Dermis blood vessel endothelial cell (primary cell): ENCODE results near the gene YOD1. TPM values are rescaled to one million over a fixed set of nuclear protein-coding genes. Genes with fewer than 3 reads are reported as not detected.

ENCODE experiments used
- DNase-seq: peaks from one replicate; pipeline ENCODE4 v3.0.0; 2010
- total RNA-seq: library from RNA; depleted of rRNA; stranded (reverse); fragments of >200 nt; gene quantifications from 2 replicates; pipeline ENCODE4 v1.2.3, GENCODE V29; 2014

YOD1 gene
- total RNA-seq, result 8.2 and 8.5 TPM in 2 replicates

DNA sequence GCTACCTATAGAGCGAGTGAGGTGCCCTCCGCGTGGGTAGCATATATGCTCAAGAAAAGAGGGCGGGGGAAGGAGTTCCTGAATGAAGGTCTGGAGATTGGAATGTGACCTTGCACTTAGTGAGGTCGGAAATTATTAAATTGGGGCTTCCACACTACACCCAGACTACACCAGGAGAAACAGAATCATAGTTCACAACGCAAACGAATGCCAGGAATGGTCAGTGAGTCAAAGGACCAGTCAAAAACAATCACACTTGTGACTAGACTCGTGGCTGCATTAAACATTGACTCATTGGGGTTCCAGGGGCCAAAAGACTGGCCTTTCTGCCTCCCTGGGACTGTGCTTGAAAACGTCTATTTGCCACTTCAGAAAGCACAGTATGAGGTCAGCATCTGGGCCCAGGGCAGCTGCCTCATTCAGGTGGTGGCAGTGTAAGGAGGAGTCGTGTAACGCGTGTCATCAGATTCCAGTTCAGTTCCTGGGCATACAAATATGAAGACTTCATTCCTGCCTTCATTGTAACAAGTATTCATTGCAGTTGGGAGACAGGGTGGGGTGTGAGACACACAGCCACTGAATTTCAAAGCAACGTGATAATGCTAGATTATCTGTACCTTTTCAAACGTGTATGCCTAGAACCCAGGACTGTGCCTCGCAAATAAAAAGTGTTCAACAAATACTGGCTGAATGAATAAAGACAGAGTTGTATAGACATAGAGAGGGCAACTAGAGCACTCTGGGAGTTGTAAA is at the start of gene YOD1:
Gene YOD1 (minus strand): TSS at position 18 of the 753 bp plus-strand sequence. CDS start 178 bp downstream, outside the sequence.
- no peak for DNase-seq

DNA sequence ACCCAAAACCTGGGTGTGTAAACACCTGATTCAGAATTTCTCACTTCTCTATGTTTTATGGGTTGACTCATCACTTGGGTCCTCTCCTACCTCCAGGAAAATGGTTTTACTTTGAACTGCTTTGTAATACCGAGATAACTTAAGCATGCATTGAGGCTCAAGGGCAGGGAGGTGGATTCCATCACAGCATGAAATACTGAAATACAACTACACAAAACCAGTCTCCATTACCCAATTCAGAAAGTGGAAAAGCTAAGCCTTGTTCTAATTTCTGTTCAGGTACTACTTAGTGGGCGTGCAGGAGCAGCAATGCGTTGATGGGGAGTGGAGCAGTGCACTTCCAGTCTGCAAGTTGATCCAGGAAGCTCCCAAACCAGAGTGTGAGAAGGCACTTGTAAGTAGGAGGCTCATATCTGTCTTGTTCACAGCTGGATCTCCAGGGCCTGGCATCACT is 46.9 kb upstream of the YOD1 start:
- no peak for DNase-seq

GRCh38 chr1:207093944-207094343 is 42.9 kb upstream of the YOD1 start:
- no peak for DNase-seq

- DNase-seq, result no peak
These were observed 40.3 kb upstream of the YOD1 start for GRCh38 chr1:207091200-207091908.

DNA sequence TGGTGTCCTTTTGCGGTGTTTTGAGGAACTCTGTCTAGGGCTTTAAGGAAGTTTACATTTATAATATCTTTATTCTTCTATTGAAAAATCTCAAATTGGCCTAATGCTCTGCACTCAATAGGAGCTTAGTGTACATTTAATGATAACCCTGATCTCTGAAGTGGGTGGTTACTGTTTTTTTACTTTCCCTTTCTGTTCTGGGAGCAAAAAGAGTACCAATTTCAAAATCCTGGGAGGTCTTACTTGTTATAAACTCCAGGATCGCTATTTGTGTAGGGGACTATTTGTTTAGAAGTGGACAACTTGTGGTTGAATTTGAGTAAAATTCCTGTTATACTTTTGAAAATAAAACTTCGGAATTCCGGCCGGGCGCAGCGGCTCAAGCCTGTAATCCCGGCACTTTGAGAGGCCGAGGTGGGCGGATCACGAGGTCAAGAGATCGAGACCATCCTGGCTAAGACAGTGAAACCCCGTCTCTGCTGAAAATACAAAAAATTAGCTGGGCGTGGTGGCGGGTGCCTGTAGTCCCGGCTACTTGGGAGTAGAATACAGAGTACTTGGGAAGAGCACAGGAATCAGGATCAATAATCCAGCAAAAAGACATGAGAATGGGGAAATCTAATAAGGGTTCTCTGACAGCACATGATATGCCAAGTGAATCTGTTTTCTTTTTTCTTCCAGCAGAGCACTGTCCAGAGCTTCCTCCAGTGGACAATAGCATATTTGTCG is 38.8 kb upstream of the YOD1 start:
- DNase-seq, result no peak

GRCh38 chr1:207088701-207089626 is 38.0 kb upstream of the YOD1 start, which contains the start of gene C4BPB:
TSS of gene C4BPB (plus strand) at chr1:207088860. CDS start at chr1:207089532, 672 bp downstream.
- no peak for DNase-seq

DNA sequence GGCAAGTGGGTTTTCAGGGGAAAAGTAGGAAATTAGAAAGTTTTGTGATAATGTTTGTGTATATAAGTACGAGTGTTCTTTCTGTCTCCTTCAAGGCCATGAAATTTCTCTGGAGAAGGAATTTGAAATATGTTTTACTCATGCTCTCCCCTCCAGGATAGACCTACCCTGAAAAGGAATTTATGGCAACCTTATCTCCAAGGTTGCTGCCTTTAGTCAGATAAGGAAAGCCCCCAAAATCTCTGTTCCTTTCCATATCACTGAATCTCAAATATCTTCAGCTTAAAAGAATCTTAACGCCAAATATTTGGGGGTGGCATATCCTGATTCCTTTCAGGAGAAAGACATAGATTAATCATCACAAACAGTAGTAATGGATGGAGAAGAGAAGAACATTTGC is 37.2 kb upstream of the YOD1 start:
- no peak for DNase-seq

- no peak for DNase-seq
These were observed 34.9 kb upstream of the YOD1 start for GRCh38 chr1:207085887-207086286.

- DNase-seq, result peak; percentile 78
These were observed 33.7 kb upstream of the YOD1 start for GRCh38 chr1:207084701-207085180.

GRCh38 chr1:207084232-207084631 is 33.2 kb upstream of the YOD1 start:
- no peak for DNase-seq

DNA sequence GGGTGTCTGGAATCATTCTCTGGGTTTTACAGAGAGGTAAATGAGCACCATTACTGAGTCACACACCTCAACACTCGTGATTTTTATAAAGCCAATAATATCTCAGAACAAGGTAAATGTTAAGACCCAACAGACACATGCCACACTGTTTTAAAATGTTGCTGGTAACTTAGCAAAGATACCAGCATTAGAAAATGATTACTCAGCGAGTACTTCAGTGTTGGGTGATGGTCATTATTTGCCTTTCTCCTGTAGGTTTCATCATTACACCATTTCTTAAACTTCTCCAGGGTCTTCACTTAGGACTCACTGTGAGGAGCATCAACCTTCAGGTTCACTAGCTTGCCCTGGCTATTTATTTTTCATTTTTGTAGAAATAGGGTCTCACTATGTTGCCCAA is 30.8 kb upstream of the YOD1 start:
- no peak for DNase-seq

DNA sequence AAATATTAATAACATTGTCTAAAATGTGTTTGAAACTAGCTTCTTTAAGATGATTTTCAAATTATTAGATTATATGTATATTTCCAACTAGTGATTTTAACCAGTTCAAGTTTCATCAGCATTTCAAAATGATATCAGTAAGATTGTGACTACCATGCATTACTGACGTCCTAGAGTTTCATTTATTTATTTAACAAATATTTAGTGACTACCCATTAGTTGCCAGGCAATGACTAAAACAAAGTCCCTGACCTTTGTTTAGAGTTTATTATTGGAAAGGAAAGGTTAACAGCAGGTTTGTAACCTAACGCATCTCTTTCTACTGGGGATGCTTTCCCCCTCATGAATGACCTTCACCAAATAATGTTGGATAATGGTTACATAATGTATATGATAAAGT is 30.1 kb upstream of the YOD1 start:
- DNase-seq, result no peak

- DNase-seq, result no peak
These were observed 28.8 kb upstream of the YOD1 start for GRCh38 chr1:207079706-207080241.

DNA sequence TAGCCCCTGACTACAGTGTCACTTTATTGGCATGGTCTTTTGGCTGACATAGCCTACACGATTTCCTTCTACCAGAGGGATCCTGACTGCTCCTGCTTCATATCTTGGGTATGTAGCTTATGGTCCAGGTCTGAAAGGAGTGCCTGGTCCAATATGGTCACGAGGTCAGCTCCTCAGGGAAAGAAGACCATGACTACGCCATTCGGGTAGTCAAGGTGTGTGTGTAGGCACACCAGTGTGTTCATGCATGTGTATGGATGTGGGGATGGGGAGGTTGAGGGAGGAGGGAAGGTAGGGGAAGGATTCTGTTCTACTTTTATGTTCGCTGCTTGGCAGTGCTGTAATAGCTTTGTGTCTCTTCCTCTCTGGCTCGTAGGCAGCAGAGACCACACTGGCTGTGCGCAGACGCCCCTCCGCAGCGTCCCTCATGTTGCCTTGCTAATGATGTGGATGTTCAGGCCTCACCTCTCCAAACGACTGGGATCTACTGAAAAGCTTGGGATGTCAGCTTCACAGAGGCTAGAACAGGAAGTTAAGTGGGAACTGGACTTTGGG is 27.6 kb upstream of the YOD1 start:
- DNase-seq, result no peak

GRCh38 chr1:207077470-207078377 is 26.7 kb upstream of the YOD1 start:
- DNase-seq, result peak; percentile 86

GRCh38 chr1:207077012-207077411 is 26.0 kb upstream of the YOD1 start:
- no peak for DNase-seq

GRCh38 chr1:207076181-207076955 is 25.4 kb upstream of the YOD1 start:
- no peak for DNase-seq

- no peak for DNase-seq
These were observed 23.2 kb upstream of the YOD1 start for GRCh38 chr1:207073906-207074820.
